WTC11 (cell line): ENCODE measurements around the gene PLXNC1. TPM values are rescaled to one million over a fixed set of nuclear protein-coding genes. Genes with fewer than 3 reads are reported as not detected.

ENCODE experiments used
- ATAC-seq: fragments of 200-7000 bp; cut with Tn5 transposase; 2 replicates; pipeline ENCODE4 v1.10.0; 2021; ENCODE audit warnings: mild to moderate bottlenecking, moderate library complexity
- CTCF ChIA-PET: fragments of 300-600 bp; sonication (Branson Sonifier 250); formaldehyde crosslinking; loops from one replicate; lab custom pipeline; 2021; ENCODE audit warnings: antibody characterized with exemption; lab: Charles Lee
- POLR2A ChIA-PET: fragments of 350-600 bp; sonication (Branson Sonifier 250); formaldehyde crosslinking; loops from one replicate; lab custom pipeline; 2021; ENCODE audit warnings: antibody characterized with exemption; lab: Charles Lee
- DNase-seq: peaks from one replicate; pipeline ENCODE4 v3.0.0; 2021; ENCODE audit warnings: low spot score
- H3K27ac Mint-ChIP-seq: 2 replicates; pipeline ENCODE4 v1.8.0; 2021; ENCODE audit warnings: mixed read lengths
- H3K27me3 Mint-ChIP-seq: 2 replicates; pipeline ENCODE4 v1.8.0; 2021; ENCODE audit warnings: low read depth, mild to moderate bottlenecking, moderate library complexity, mixed read lengths
- H3K36me3 Mint-ChIP-seq: 2 replicates; pipeline ENCODE4 v1.8.0; 2021; ENCODE audit warnings: mixed read lengths
- H3K4me1 Mint-ChIP-seq: 2 replicates; pipeline ENCODE4 v1.8.0; 2022; ENCODE audit warnings: mixed read lengths
- H3K4me3 Mint-ChIP-seq: 2 replicates; pipeline ENCODE4 v1.8.0; 2021; ENCODE audit warnings: mild to moderate bottlenecking, moderate library complexity, mixed read lengths
- H3K9me3 Mint-ChIP-seq: 2 replicates; pipeline ENCODE4 v1.8.0; 2021; ENCODE audit warnings: mixed read lengths
- AR ChIP-seq: fragments of 250-450 bp; sonication (Bioruptor Pico); IDR thresholded peaks from 2 replicates; pipeline ENCODE4 v1.9.0; 2021; ENCODE audit warnings: mild to moderate bottlenecking
- ARID4B ChIP-seq: sonication (generic); formaldehyde crosslinking; IDR thresholded peaks from 2 replicates; pipeline ENCODE4 v1.8.0; 2023; ENCODE audit warnings: missing genetic modification reagents, mild to moderate bottlenecking, borderline replicate concordance
- CBFB ChIP-seq: sonication (generic); formaldehyde crosslinking; IDR thresholded peaks from 2 replicates; pipeline ENCODE4 v1.8.1; 2022; ENCODE audit warnings: mild to moderate bottlenecking, low read depth, missing genetic modification reagents
- FOXK1 ChIP-seq: sonication (generic); formaldehyde crosslinking; IDR thresholded peaks from 2 replicates; pipeline ENCODE4 v1.8.0; 2022; ENCODE audit warnings: mild to moderate bottlenecking, moderate library complexity, missing genetic modification reagents
- FOXP1 ChIP-seq: sonication (generic); formaldehyde crosslinking; IDR thresholded peaks from 2 replicates; pipeline ENCODE4 v1.8.0; 2022; ENCODE audit warnings: missing genetic modification reagents, mild to moderate bottlenecking, moderate library complexity, borderline replicate concordance
- IRF1 ChIP-seq: sonication (generic); formaldehyde crosslinking; IDR thresholded peaks from 2 replicates; pipeline ENCODE4 v1.8.0; 2023; ENCODE audit warnings: missing genetic modification reagents
- JUN ChIP-seq: sonication (generic); formaldehyde crosslinking; IDR thresholded peaks from 2 replicates; pipeline ENCODE4 v1.8.0; 2023; ENCODE audit warnings: mild to moderate bottlenecking, missing genetic modification reagents
- MAX ChIP-seq: sonication (generic); formaldehyde crosslinking; IDR thresholded peaks from 2 replicates; pipeline ENCODE4 v1.8.0; 2022; ENCODE audit warnings: mild to moderate bottlenecking, missing genetic modification reagents
- MLX ChIP-seq: sonication (generic); formaldehyde crosslinking; IDR thresholded peaks from 2 replicates; pipeline ENCODE4 v1.8.1; 2023; ENCODE audit warnings: mild to moderate bottlenecking, missing genetic modification reagents, moderate library complexity
- MXD4 ChIP-seq: fragments of 250-450 bp; sonication (Bioruptor Pico); IDR thresholded peaks from 2 replicates; pipeline ENCODE4 v1.8.0; 2021; ENCODE audit warnings: mild to moderate bottlenecking, moderate library complexity, borderline replicate concordance
- NFYB ChIP-seq: sonication (generic); formaldehyde crosslinking; conservative IDR thresholded peaks from 2 replicates; pipeline ENCODE4 v1.8.0; 2022; ENCODE audit warnings: low read depth, missing genetic modification reagents
- NR3C1 ChIP-seq: sonication (generic); formaldehyde crosslinking; conservative IDR thresholded peaks from 2 replicates; pipeline ENCODE4 v1.8.1; 2023; ENCODE audit warnings: low read depth, mild to moderate bottlenecking, missing genetic modification reagents
- PRDM15 ChIP-seq: sonication (generic); formaldehyde crosslinking; IDR thresholded peaks from 2 replicates; pipeline ENCODE4 v1.8.0; 2022; ENCODE audit warnings: missing genetic modification reagents
- TEAD1 ChIP-seq: sonication (generic); formaldehyde crosslinking; IDR thresholded peaks from 2 replicates; pipeline ENCODE4 v1.8.0; 2022; ENCODE audit warnings: mild to moderate bottlenecking, missing genetic modification reagents
- USF2 ChIP-seq: sonication (generic); formaldehyde crosslinking; IDR thresholded peaks from 2 replicates; pipeline ENCODE4 v1.8.1; 2023; ENCODE audit warnings: mild to moderate bottlenecking, missing genetic modification reagents, moderate library complexity
- ZNF281 ChIP-seq: sonication (generic); formaldehyde crosslinking; IDR thresholded peaks from 2 replicates; pipeline ENCODE4 v1.8.0; 2023; ENCODE audit warnings: mild to moderate bottlenecking, missing genetic modification reagents
- ZNF396 ChIP-seq: fragments of 250-450 bp; sonication (Bioruptor Pico); IDR thresholded peaks from 2 replicates; pipeline ENCODE4 v1.8.0; 2021; ENCODE audit warnings: mild to moderate bottlenecking, moderate library complexity, borderline replicate concordance
- ZNF671 ChIP-seq: fragments of 250-450 bp; sonication (Bioruptor Pico); IDR thresholded peaks from 2 replicates; pipeline ENCODE4 v1.8.0; 2021; ENCODE audit warnings: mild to moderate bottlenecking
- total RNA-seq: library from RNA; stranded (reverse); gene quantifications from 3 replicates; pipeline ENCODE4 v1.2.3, GENCODE V29; 2021

The PLXNC1 gene
- total RNA-seq, 1 experiment from 2014 or later: 3.1 TPM

GRCh38 chr12:94263905-94264561, 115.7 kb downstream of the PLXNC1 start:
- Mint-ChIP-seq H3K4me3 (no peak overlapping the region), H3K36me3 (peaks cover 3% of the 10 kb centered on the region; the same call in 1 of the 2 replicates), H3K9me3 (no peaks in the 10 kb centered on the region), H3K27me3 (peaks cover 13% of the 10 kb centered on the region), H3K27ac (peak overlapping the region; percentile 88), H3K4me1 (peaks cover 79% of the 10 kb centered on the region)
- ATAC-seq (peak; percentile 50), DNase-seq (peak; percentile 80)
- CTCF ChIA-PET: no interaction called here
- POLR2A ChIA-PET: no interaction called here
- TF ChIP-seq MAX (CRISPR knock-in tag): peak; percentile 96
- no peak; the same call in 1 of the 2 replicates for TF ChIP-seq JUN (CRISPR knock-in tag)
- peak; percentile 54; the same call in 1 of the 2 replicates for TF ChIP-seq FOXP1
- TF ChIP-seq MXD4: no peak
- peak; percentile 76 for TF ChIP-seq ZNF281
- no peak for TF ChIP-seq USF2 (CRISPR knock-in tag)
- no peak for TF ChIP-seq PRDM15
- TF ChIP-seq NR3C1 (CRISPR knock-in tag): no peak
- TF ChIP-seq TEAD1 (CRISPR knock-in tag): peak; percentile 95
- no peak; the same call in 1 of the 2 replicates for TF ChIP-seq FOXK1 (CRISPR knock-in tag)
- no peak for TF ChIP-seq MLX (CRISPR knock-in tag)
- peak; percentile 71; the same call in 1 of the 2 replicates for TF ChIP-seq ARID4B (CRISPR knock-in tag)
- no peak for TF ChIP-seq CBFB
- no peak for TF ChIP-seq ZNF396 (CRISPR knock-in tag)
- no peak for TF ChIP-seq NFYB (CRISPR knock-in tag)
- TF ChIP-seq ZNF671: no peak
- no peak for TF ChIP-seq IRF1 (CRISPR knock-in tag)
- no peak for TF ChIP-seq AR
